ENCODE data around the gene ITGB3.
"Not testable (repeated sequence)": the region's sequence is repeated elsewhere in the genome, so short reads cannot be mapped to it uniquely, and the experiment has no call there.

The ITGB3 gene

GRCh38 chr17:47253541-47254402 lies at the start of gene ITGB3:
Gene ITGB3 (plus strand): TSS chr17:47253827. CDS start chr17:47253862, 35 bp downstream.
- DNase-seq: peak; percentile 64

DNA sequence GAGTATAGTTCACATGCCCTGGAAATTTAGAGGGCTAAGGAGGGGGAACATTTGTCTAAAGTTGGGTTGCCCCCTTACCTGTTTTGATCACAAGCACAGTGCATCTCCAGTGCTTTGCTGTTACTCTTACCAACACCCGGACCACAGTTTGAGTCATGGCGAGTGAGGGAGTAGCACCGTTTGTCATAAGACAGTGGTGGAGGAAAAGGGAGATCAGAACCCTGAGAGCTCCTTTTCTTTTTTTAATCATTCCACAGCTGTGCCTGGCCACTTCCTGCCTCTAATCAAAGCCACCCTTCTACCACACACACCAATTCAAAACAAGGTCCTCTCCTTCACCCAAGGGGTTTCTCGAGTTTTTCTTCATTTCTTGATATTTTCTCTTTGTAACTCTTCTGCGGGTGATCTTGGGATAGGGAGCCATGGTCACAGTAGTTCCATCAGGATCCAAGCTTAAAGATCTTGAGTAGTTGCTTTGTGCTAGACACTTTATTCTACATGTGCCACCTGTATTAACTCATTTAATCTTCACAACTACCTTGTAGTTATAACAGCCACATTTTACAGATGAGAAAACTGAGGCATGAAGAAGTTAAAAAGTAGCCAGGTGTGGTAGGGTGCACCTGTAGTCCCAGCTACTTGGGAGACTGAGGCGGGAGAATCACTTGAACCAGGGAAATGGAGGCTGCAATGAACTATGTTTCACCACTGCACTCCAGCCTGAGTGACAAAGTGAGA lies 49.5 kb upstream of the ITGB3 start:
- DNase-seq: peak; percentile 9 to 63

DNA sequence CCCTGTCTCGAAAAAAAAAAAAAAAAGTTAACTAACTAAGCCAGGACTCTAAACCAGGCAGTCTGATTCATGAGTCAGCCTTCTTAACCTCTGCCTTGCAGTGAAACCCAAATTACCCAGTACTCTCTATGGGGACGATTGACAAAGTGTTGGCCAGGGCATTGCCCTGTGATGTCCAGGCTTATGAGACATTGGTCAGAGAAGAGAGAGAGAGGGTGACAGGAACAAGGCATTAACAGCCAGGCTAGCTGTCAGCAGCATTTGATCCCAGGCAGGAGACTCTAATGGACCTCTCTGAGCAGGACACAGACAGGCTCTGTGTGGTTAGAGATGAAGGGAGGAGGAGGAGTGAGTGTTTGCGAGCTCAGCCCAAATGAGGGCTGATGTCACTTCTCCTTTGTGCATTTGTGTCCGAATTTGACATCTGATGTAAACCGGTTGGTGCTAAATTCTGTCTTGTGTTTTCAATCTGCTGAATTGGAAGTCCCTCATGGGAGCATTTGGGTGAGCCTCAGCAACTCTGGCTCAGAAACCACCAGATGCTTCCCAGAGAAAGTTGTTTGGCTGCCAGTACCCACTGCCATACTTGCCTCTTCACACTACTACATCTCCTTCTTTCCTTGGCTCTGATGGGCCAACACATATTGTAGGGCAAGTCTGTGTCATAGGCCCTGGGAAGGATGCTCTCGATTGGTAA lies 48.8 kb upstream of the ITGB3 start:
- DNase-seq: peak; percentile 59 to 68

- peak; percentile 85 to 88 for DNase-seq
These were observed 48.1 kb upstream of the ITGB3 start for GRCh38 chr17:47205419-47205963.

DNA sequence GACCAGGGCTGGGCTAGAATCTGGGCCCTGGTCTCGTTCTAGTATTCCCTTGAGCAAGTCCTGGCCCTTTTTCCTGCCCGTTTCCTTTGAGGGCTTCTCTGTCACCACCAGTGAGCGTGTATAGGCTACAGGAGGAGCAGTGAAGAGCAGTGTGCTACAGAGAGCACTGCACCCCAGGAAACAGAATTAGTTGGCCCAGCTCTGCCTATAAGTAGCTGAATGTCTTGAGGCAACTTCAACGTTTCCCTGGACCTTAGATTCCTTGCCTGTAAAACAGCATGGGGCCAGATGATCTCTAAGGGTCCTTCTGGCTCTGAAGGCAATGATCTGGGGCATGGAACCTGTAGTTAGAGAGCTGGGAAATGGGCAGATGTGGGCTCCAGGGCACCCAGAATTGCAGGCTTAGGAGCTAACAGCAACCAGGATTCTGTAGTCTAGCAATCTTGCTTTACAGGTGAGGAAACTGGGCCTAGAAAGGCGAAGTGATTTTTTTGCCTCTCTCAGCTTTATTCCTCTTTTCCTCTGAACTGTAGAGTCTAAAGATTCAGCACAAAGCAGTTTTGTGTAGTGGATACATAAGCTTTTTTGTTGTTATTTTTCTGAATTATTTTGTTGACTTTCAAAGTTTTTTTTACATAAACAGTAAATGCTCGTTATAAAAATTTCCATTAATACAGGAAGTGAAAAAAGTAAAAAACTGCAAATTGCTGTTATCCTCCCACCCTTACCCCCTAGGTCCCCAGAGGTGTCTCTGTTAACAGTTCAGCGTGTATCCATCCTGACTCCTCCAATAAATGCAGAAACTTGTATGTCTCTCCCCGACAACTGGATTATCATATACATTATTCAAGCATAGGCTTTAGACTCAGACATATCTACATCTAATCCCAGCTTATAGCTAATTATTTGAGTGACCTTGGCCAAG lies 46.2 kb upstream of the ITGB3 start:
- no peak for DNase-seq

- no peak for DNase-seq
These were observed 44.7 kb upstream of the ITGB3 start, which contains the start of gene MYL4 for GRCh38 chr17:47208744-47209488. Gene MYL4 (plus strand): TSS chr17:47209348. CDS start chr17:47209423, 75 bp downstream.

DNA sequence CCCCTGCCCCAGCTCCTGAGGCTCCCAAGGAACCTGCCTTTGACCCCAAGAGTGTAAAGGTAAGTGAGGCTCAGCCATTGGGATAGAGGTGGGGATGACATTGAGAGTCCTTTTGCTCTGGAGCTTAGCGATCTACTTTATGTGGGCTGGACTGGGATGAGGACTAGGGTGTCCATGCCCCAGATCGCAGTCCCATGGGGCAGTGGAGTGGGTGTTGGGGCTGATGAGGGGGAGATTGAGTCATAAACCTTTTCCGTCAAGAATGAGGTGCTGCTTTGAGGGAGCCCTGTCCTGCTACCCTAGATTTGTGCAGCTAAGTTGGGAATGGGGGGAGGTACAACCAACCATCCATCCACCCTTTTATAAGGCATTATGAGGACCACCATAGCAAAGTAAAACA lies 44.1 kb upstream of the ITGB3 start:
- no peak for DNase-seq

- no peak for DNase-seq
These were observed 43.5 kb upstream of the ITGB3 start for GRCh38 chr17:47210105-47210504.

- no peak for DNase-seq
These were observed 42.8 kb upstream of the ITGB3 start for GRCh38 chr17:47210779-47211178.

DNA sequence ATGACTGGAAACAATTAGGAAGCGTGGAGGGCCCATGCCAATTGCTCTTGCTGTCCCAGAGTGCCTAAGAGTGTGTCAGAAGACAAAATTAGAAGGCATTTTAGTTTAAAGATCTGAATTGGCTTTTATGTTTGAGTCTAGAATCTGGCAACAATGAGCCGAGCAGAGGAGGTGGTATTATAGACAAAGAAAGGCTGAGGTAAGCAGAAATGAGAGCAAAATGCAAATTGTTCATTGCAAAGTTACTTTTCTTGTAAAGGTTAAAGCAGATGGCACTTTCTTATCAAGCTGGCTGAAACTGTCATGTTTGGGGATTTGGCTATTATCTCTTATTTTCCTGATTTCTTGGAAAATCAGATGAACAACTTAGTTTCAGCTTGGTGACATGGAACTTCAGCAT lies 41.2 kb upstream of the ITGB3 start:
- DNase-seq: no peak

DNA sequence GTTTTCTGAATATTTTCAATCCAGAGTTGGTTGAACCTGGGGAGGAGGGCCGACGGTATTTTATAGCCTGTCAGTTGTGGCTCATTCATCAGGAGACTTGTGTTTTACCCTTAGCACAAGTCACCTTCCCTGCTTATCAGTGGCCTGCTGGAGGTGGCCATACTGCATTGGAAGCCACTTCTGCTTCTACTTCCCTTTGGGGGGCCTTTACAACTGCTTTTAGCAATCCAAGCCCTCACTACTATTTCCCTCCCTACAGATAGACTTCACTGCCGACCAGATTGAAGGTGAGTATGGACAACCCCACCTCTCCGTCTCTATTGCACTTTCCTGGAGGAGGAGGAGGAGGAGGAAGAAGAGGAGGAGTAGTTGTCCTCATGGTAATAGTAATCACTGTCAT lies 40.1 kb upstream of the ITGB3 start:
- DNase-seq: no peak

DNA sequence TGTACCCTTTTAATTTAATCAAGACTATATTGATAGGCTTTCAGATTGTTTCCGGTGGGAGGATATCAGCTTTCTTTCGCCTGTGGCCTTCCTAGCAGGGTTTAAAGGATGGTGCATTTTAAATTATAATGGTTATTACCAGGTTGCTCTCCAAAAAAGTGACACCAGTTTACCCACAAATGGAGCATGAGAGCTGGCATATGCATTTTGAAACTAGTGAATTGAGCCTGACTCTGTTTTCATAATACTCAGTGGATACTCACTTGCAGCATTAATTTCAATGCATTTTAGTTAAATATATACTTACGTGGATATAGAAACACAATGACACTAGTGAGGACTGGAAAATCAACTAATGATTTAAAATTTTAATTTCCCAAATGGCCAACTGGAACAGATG lies 38.7 kb upstream of the ITGB3 start:
- no peak for DNase-seq

DNA sequence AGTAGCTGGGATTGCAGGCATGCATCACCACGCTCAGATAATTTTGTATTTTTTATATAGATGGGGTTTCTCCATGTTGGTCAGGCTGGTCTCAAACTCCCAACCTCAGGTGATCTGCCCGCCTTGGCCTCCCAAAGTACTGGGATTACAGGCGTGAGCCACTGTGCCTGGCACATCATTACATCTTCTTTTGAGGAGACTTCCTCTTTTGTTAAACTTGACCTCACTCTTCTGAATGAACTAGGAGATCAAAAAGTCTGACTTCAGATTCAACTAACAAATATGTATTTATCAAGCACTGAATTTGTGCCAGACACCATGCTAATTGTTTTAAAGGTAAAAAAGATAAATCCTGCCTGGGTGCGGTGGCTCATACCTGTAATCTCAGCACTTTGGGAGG lies 36.8 kb upstream of the ITGB3 start:
- DNase-seq: not testable (repeated sequence)

DNA sequence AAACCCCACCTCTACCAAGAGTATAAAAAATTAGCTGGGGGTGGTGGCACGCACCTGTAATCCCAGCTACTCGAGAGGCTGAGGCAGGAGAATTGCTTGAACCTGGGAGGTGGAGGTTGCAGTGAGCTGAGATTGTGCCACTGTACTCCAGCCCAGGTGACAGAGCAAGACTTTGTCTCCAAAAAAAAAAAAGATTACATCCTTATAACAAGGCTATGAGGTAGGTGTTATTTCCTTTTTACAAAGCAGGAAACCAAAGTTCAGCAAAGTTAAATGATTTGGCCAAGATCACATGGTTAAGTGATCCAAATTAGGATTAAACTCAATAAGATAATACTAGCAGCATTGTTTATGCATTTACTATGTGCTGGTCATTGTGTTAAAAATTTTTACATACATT lies 36.3 kb upstream of the ITGB3 start:
- peak in 1 of 2 donors; percentile 58 for DNase-seq

DNA sequence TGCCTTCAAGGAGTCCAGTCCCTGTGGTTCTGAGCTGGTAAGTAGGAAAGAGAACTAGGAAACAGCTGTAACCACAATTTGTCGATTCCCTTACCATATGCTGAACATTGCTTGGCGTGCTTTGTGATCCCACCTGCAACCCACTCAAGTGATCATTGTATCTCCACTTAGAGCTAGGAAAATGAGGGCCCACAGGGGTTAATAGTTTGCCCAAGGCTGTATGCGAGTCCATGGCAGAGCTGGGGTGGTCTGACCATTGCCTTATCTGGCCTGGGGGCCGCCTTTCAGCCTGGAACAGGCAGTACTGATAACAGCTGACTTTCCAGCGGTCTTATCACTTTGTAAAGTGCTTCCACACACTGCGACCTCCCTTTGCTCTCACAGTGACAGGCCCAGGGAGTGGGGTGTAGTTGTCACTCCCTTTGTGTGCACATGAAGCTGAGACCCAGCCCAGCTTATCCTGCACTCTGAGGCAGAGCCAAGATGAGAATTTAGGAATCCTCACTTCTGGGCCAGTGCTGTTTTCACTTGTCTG lies 34.7 kb upstream of the ITGB3 start:
- DNase-seq: no peak

DNA sequence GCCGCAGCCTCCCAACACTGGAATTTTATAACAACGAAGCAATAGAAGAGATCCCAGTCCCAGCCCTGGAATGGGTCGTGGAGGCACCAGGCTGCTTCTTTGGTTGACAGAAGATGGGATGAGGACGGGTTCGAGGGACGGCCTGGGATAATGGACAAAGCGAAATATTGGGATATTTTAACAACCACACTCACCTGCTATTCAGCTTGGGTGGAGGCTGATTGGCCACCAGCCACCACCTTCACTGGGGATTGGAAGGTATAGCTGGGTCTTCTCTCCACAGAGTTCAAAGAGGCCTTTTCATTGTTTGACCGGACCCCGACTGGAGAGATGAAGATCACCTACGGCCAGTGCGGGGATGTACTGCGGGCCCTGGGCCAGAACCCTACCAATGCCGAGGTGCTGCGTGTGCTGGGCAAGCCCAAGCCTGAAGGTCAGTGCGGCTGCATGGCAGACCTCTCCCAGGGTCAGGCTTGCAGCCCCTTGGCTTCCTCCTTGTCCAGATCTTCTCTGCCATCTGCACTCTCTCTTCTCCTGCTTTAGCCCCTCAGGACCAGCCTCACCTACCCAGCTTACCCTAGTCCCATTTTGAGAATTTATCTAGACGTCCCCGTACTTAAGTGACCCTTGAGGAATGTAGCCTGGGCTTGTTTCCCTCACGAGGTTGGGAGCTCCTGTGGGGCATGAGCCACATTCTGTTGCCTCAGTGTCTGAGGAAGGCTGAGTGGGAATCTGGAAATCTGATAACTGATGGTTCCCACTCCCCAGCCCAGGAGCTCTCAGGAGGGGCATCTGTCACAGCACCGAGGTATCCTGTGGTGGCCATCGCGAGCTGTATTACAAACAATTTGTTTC lies 33.8 kb upstream of the ITGB3 start:
- no peak for DNase-seq

DNA sequence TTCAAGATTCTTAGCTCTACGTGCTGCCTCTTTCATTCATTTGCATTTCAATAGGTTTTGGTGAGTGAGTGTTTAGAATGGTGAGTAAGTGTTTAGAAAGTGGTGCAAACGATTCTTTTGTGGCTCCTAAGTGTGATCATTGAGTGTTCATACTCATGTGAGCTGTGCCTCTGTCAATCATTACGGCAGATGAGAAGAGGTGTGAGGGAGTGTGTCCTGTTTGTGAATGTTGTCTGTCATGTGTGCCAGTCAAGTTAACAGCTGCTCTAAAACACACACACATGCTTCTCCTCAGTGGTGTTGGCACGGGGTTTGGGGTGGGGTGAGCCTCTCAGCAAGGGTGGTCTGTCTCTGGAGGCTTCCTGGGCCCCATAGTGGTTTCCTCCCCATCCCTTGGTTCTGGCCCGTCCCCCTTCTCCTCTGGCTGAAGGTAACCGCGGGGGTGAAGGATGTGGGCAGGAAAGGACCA lies 33.1 kb upstream of the ITGB3 start:
- DNase-seq: peak in 1 of 2 donors; percentile 50

GRCh38 chr17:47221154-47221553 lies 32.5 kb upstream of the ITGB3 start:
- no peak for DNase-seq

DNA sequence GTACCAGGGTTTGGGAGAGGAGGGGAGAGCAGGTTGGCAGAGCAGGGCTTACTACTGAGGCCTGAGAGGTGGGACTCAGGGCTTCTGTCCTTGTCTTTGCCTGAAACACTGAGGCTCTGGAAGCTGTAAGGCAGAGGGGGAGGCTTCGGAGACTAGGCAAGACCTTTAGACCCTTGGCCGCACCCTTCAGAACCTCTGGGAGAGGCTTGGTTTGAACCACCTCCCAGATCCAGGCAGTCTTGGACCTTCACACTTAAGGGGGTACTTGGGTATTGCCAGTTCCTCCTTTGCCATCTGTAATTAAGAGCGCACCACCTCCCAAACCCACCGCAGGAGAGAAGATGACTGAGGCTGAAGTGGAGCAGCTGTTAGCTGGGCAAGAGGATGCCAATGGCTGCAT lies 31.6 kb upstream of the ITGB3 start:
- DNase-seq: no peak

- DNase-seq: no peak
These were observed 30.6 kb upstream of the ITGB3 start for GRCh38 chr17:47223007-47223406.

Measured in CD4-positive, alpha-beta T cell treated with Interferon alpha-2 for 1 hour (primary cell).